Measurements from ENCODE around the gene TPRG1L.
"Not testable (repeated sequence)": the region's sequence is repeated elsewhere in the genome, so short reads cannot be mapped to it uniquely, and the experiment has no call there.

Gene TPRG1L

DNA sequence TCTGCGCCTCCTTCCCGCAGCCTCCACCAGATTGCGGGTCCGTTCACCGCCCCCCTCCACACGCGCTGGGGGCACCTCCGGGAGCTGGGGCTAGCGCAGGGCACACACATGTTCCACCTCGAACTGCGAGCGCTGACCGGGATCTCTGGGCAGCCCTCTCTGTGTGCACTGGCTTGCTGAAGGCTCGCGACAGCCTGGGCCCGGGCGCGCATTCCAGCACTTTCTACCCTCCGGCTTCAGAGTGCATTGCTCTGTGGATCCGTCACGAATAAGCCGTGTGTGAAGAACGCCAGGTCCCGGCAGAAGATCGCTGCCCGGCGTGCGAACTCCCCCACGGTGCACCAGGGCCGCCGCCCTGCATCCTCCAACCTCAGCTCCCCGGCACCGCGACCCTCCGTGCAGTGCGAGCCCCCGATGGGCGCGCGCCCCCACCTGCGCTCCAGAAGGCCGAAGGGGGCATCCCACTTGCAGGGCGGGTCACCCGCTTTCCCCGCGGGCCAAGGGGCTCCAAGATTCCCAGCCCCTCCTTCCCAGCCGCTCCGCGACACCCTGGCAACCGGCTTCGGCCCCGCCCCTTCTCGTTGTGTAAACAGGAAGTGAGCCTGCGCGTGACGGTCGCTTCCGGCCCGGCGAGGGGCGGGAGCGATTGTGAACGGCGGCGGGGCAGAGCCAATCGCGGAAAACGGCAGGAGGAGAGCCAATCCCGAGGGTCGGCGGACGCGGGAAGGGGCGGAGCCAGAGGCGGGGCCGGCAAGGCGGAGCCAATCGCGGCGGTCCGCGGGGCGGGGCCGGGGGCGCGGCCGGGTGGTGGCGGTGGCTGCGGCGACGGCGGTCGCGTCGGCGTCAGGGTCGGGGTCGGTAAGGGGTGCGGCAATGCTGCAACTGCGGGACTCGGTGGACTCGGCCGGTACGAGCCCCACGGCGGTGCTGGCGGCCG lies at the start of gene TPRG1L:
TSS of gene TPRG1L (plus strand) at position 816 of the 937 bp plus-strand sequence. CDS start at position 874, 58 bp downstream.
- POLR2A ChIA-PET = no interaction called here
- TF ChIP-seq FOXK2 (IDR thresholded peaks at IDR 0.05) (peak; percentile 59; the same call in 1 of the 2 replicates), ARNT (IDR thresholded peaks at IDR 0.05) (no peak), FOXA1 (IDR thresholded peaks at IDR 0.05) (0 out of 2 replicates have a peak, but pooled peaks have one; percentile 57), NFRKB (IDR thresholded peaks at IDR 0.05) (no peak), SP1 (IDR thresholded peaks at IDR 0.05) (peak; percentile 65)
- TF ChIP-seq, protein P1, sequence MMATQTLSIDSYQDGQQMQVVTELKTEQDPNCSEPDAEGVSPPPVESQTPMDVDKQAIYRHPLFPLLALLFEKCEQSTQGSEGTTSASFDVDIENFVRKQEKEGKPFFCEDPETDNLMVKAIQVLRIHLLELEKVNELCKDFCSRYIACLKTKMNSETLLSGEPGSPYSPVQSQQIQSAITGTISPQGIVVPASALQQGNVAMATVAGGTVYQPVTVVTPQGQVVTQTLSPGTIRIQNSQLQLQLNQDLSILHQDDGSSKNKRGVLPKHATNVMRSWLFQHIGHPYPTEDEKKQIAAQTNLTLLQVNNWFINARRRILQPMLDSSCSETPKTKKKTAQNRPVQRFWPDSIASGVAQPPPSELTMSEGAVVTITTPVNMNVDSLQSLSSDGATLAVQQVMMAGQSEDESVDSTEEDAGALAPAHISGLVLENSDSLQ (IDR thresholded peaks at IDR 0.05) = peak; percentile 97
- DNase-seq (ENCODE audit: extremely low spot score) = peak; percentile 99
- CTCF ChIA-PET = interaction anchor here (0.6 kb wide), 1 partner anchor 171 kb away, joined by 3 read pairs; no protein-coding TSS in a partner anchor

GRCh38 chr1:3575515-3575914 lies 49.3 kb upstream of the TPRG1L start:
- CTCF ChIA-PET = interaction anchor here (0.7 to 0.8 kb wide), 2 partner anchors 11 to 251 kb away, joined by 3 read pairs; no protein-coding TSS in a partner anchor
- POLR2A ChIA-PET; DNase-seq (ENCODE audit: extremely low spot score): not testable (repeated sequence)

DNA sequence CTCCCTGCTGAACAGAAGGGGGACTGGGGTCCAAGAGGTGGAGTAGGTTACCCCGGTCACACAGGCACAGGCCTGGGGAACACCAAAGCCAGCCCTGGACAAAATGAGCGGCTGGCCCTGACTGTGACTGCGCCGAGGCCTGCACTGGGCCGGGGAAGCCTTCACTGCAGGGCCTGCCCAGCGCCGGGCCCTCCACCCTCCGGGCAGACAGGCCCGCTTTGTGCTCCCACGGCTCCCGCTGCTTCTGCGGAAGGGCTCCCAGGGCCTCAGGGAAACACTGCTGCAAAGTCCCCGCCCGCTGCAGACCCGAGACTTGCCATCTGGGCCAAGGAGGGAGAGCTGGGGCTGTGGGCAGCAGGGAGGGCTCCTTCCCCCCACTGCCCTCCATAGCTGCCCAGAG lies 48.8 kb upstream of the TPRG1L start:
- POLR2A ChIA-PET = interaction anchor here (0.8 kb wide), 1 partner anchor 33 kb away, joined by 3 read pairs; no protein-coding TSS in a partner anchor

GRCh38 chr1:3577300-3577699 lies 47.5 kb upstream of the TPRG1L start:
- CTCF ChIA-PET = no interaction called here
- no peak for DNase-seq (ENCODE audit: extremely low spot score)
- TF ChIP-seq SUZ12 (IDR thresholded peaks at IDR 0.05) (no peak), FOXA1 (IDR thresholded peaks at IDR 0.05) (no peak), FOXM1 (IDR thresholded peaks at IDR 0.05; ENCODE audit: borderline replicate concordance) (no peak), TARDBP (IDR thresholded peaks at IDR 0.05) (no peak), SP1 (IDR thresholded peaks at IDR 0.05) (no peak), NFRKB (IDR thresholded peaks at IDR 0.05) (no peak), HDGF (IDR thresholded peaks at IDR 0.05; ENCODE audit: borderline replicate concordance) (no peak), LEF1 (IDR thresholded peaks at IDR 0.05; ENCODE audit: borderline replicate concordance) (no peak), ELF4 (IDR thresholded peaks at IDR 0.05) (no peak), ARNT (IDR thresholded peaks at IDR 0.05) (no peak), CTBP1 (IDR thresholded peaks at IDR 0.05; ENCODE audit: borderline replicate concordance) (no peak), ZNF384 (IDR thresholded peaks at IDR 0.05) (no peak)
- TF ChIP-seq, protein P1 (IDR thresholded peaks at IDR 0.05) = no peak
- POLR2A ChIA-PET = no interaction called here

More for the DNA sequence above, 48.8 kb upstream of the TPRG1L start:
- TF ChIP-seq FOXA1 (IDR thresholded peaks at IDR 0.05) (no peak), LEF1 (IDR thresholded peaks at IDR 0.05; ENCODE audit: borderline replicate concordance) (no peak), ZNF384 (IDR thresholded peaks at IDR 0.05) (no peak), FOXM1 (IDR thresholded peaks at IDR 0.05; ENCODE audit: borderline replicate concordance) (no peak), SP1 (IDR thresholded peaks at IDR 0.05) (no peak), CTBP1 (IDR thresholded peaks at IDR 0.05; ENCODE audit: borderline replicate concordance) (no peak), FOXK2 (IDR thresholded peaks at IDR 0.05) (no peak), HDGF (IDR thresholded peaks at IDR 0.05; ENCODE audit: borderline replicate concordance) (no peak), L3MBTL2 (conservative IDR thresholded peaks at IDR 0.05) (no peak), NFRKB (IDR thresholded peaks at IDR 0.05) (no peak), ELF4 (IDR thresholded peaks at IDR 0.05) (no peak), BHLHE40 (IDR thresholded peaks at IDR 0.05; ENCODE audit: borderline replicate concordance) (no peak), ARNT (IDR thresholded peaks at IDR 0.05) (no peak)
- TF ChIP-seq, protein P1 (IDR thresholded peaks at IDR 0.05) = no peak
- DNase-seq (ENCODE audit: extremely low spot score) = no peak
- CTCF ChIA-PET = interaction anchor here (0.8 kb wide), 1 partner anchor 11 kb away, joined by 3 read pairs; no protein-coding TSS in a partner anchor

DNA sequence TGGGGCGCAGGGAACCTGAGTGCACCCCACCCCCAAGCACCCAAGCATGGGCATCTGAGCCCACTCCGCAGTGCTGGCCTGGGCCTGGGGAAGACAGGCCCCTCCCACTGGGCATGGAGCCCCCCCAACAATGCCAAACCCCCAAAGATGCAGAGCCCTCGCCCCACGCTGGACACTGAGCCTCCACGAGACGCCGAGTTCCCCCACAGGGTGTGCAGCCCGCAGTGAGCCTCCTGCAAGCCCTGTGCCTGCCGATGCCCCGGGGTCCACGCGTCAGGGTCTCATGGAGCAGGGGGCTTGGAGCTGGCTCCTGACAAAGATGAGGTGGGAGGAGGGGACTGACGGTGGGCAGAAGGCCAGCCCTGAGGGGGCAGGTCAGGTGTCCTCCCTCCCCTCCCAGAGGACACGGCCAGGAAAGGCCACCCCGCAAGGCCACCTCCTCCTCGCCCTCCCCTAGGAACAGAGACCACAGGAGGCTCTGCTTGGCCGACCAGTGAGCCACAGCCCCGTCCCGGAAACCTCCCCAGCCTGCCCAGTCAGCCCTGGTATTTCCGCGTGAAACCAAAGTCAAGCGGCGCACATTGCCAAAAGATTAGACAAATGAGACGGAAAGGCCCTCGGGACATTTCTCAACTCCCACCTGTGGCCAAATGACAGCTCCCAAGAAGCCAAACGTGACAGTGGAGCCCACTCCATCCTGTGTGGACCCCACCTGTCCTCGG lies 46.9 kb upstream of the TPRG1L start:
- no peak for DNase-seq (ENCODE audit: extremely low spot score)
- TF ChIP-seq SUZ12 (IDR thresholded peaks at IDR 0.05) = no peak
- TF ChIP-seq ARNT (IDR thresholded peaks at IDR 0.05) = no peak
- no peak for TF ChIP-seq FOXK2 (IDR thresholded peaks at IDR 0.05)
- TF ChIP-seq LEF1 (IDR thresholded peaks at IDR 0.05; ENCODE audit: borderline replicate concordance) = no peak
- TF ChIP-seq, protein P1 (IDR thresholded peaks at IDR 0.05) = no peak
- no peak for TF ChIP-seq TARDBP (IDR thresholded peaks at IDR 0.05)
- no peak for TF ChIP-seq FOXA1 (IDR thresholded peaks at IDR 0.05)
- TF ChIP-seq NFRKB (IDR thresholded peaks at IDR 0.05) = no peak
- no peak for TF ChIP-seq FOXM1 (IDR thresholded peaks at IDR 0.05; ENCODE audit: borderline replicate concordance)
- no peak for TF ChIP-seq ZNF384 (IDR thresholded peaks at IDR 0.05)
- no peak for TF ChIP-seq ELF4 (IDR thresholded peaks at IDR 0.05)
- no peak for TF ChIP-seq L3MBTL2 (conservative IDR thresholded peaks at IDR 0.05)
- no peak for TF ChIP-seq CTBP1 (IDR thresholded peaks at IDR 0.05; ENCODE audit: borderline replicate concordance)
- no peak for TF ChIP-seq BHLHE40 (IDR thresholded peaks at IDR 0.05; ENCODE audit: borderline replicate concordance)
- no peak for TF ChIP-seq HDGF (IDR thresholded peaks at IDR 0.05; ENCODE audit: borderline replicate concordance)
- TF ChIP-seq SP1 (IDR thresholded peaks at IDR 0.05) = no peak
- CTCF ChIA-PET = no interaction called here
- POLR2A ChIA-PET = no interaction called here

Measured in HEK293T (cell line).